ENCODE measurements around the gene RNF215.
"Not testable (repeated sequence)": the region's sequence is repeated elsewhere in the genome, so short reads cannot be mapped to it uniquely, and the experiment has no call there.

Gene RNF215

DNA sequence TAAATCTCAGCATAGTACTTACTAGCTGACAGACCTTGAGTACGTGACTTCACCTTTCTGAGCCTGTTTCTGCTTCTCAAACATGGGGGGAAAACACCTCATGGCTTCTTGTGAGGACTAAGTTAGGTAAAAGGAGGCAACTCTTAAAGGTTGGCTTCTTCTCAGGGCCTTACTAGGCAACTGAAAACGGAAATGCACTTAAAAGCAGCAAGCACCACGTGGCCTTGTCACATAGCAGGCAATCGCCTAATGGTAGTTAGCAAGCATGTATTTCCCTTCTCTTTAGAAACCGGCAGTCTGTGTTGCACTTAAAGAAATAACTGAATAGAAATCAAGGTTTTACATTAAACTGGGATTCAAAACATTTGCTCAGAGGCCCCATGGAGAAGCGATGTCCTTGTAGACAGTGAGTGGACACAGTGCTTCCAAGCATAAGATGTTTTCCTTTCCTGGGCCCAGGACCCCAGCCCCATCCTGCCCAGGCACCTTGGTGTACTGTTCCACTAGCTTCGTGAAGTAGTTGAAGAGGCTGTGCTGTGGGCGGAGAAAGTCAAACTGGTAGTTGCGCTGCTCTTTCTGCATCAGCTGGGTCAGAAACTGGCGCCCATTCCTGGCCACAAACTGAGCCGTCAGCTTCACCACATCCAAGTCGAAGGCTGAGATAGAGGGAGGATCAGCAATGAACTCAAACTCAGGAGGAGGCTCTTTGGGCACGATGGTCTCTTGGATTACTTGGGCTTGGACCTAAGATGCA is 42.6 kb downstream of the RNF215 start:
- Histone ChIP-seq H3K9ac (ENCODE audit: low read length) (no peak overlapping the region), H3K9me3 (ENCODE audit: insufficient read depth, low read length) (no peaks in the 10 kb centered on the region), H3K27ac (ENCODE audit: low read depth, low read length) (no peak overlapping the region), H3K36me3 (ENCODE audit: low read length) (peaks cover 38% of the 10 kb centered on the region), H3K9me2 (replicated peaks; ENCODE audit: insufficient read depth, low read length) (no peaks in the 10 kb centered on the region), H3K4me2 (ENCODE audit: low read depth, low read length, poor library complexity, severe bottlenecking) (no peak overlapping the region), H3F3A (ENCODE audit: insufficient read depth) (no peaks in the 10 kb centered on the region), H3K4me3 (ENCODE audit: insufficient read depth, low read length, poor library complexity, severe bottlenecking) (no peak overlapping the region), H2AFZ (ENCODE audit: low read depth, low read length, severe bottlenecking) (no peak overlapping the region), H3K27me3 (ENCODE audit: low read length) (no peaks in the 10 kb centered on the region), H4K20me1 (ENCODE audit: low read depth, low read length) (0 out of 2 replicates have a peak, but pooled peaks cover 4% of the 10 kb centered on the region), H3K79me2 (ENCODE audit: insufficient read depth, low read length) (peaks cover 17% of the 10 kb centered on the region)
- TF ChIP-seq EZH2phosphoT487 (conservative IDR thresholded peaks at IDR 0.05; ENCODE audit: low read length) (no peak), CTCF (IDR thresholded peaks at IDR 0.05; ENCODE audit: insufficient read depth, low read length, poor library complexity, severe bottlenecking) (no peak)

GRCh38 chr22:30340911-30341685 is 46.1 kb downstream of the RNF215 start:
- no peak overlapping the region for H3K9ac ChIP-seq (ENCODE audit: low read length)
- no peaks in the 10 kb centered on the region for H3K9me2 ChIP-seq (replicated peaks; ENCODE audit: insufficient read depth, low read length)
- H3K79me2 ChIP-seq (ENCODE audit: insufficient read depth, low read length) = no peaks in the 10 kb centered on the region; the same call in 1 of the 2 replicates
- H3K27me3 ChIP-seq (ENCODE audit: low read length) = no peaks in the 10 kb centered on the region
- no peak overlapping the region for H3K4me3 ChIP-seq (ENCODE audit: insufficient read depth, low read length, poor library complexity, severe bottlenecking)
- TF ChIP-seq EZH2phosphoT487 (conservative IDR thresholded peaks at IDR 0.05; ENCODE audit: low read length) = no peak
- no peak for TF ChIP-seq CTCF (IDR thresholded peaks at IDR 0.05; ENCODE audit: insufficient read depth, low read length, poor library complexity, severe bottlenecking)
- H2AFZ ChIP-seq (ENCODE audit: low read depth, low read length, severe bottlenecking) = no peak overlapping the region
- no peak overlapping the region for H3K4me2 ChIP-seq (ENCODE audit: low read depth, low read length, poor library complexity, severe bottlenecking)
- H4K20me1 ChIP-seq (ENCODE audit: low read depth, low read length) = no peaks in the 10 kb centered on the region
- no peak overlapping the region for H3K27ac ChIP-seq (ENCODE audit: low read depth, low read length)
- H3F3A ChIP-seq (ENCODE audit: insufficient read depth) = no peaks in the 10 kb centered on the region
- no peaks in the 10 kb centered on the region for H3K9me3 ChIP-seq (ENCODE audit: insufficient read depth, low read length)
- H3K36me3 ChIP-seq (ENCODE audit: low read length) = peaks cover 36% of the 10 kb centered on the region

GRCh38 chr22:30338802-30339201 is 48.4 kb downstream of the RNF215 start:
- Histone ChIP-seq H2AFZ (ENCODE audit: low read depth, low read length, severe bottlenecking) (no peak overlapping the region), H3K27ac (ENCODE audit: low read depth, low read length) (no peak overlapping the region), H3K79me2 (ENCODE audit: insufficient read depth, low read length) (no peaks in the 10 kb centered on the region), H3K9me2 (replicated peaks; ENCODE audit: insufficient read depth, low read length) (no peaks in the 10 kb centered on the region), H3K4me3 (ENCODE audit: insufficient read depth, low read length, poor library complexity, severe bottlenecking) (no peak overlapping the region), H3K9ac (ENCODE audit: low read length) (no peak overlapping the region), H3K36me3 (ENCODE audit: low read length) (peaks cover 18% of the 10 kb centered on the region; the same call in 1 of the 2 replicates), H4K20me1 (ENCODE audit: low read depth, low read length) (no peaks in the 10 kb centered on the region), H3F3A (ENCODE audit: insufficient read depth) (no peaks in the 10 kb centered on the region), H3K4me2 (ENCODE audit: low read depth, low read length, poor library complexity, severe bottlenecking) (no peak overlapping the region), H3K27me3 (ENCODE audit: low read length) (no peaks in the 10 kb centered on the region), H3K9me3 (ENCODE audit: insufficient read depth, low read length) (no peaks in the 10 kb centered on the region)
- TF ChIP-seq EZH2phosphoT487 (conservative IDR thresholded peaks at IDR 0.05; ENCODE audit: low read length) (no peak), CTCF (IDR thresholded peaks at IDR 0.05; ENCODE audit: insufficient read depth, low read length, poor library complexity, severe bottlenecking) (no peak)

DNA sequence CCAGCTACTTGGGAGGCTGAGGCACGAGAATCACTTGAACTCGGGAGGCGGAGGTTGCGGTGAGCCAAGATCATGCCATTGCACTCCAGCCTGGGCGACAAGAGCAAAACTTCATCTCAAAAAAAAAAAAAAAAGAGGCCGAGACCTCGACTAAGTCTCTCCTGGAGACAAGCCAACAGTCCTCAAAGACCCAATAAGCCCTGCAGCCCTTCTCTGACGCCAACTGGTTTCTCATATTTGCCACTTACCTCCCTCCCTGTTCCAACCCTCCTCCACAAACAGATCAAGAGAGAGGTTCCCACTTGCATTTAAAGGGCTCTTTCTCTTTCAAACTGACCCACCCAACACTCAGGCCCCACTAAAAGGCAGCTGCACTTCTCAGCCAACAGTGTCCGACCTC is 48.9 kb downstream of the RNF215 start:
- not testable (repeated sequence) for H3K9ac ChIP-seq (ENCODE audit: low read length); H4K20me1 ChIP-seq (ENCODE audit: low read depth, low read length); H3F3A ChIP-seq (ENCODE audit: insufficient read depth); H3K27ac ChIP-seq (ENCODE audit: low read depth, low read length); H2AFZ ChIP-seq (ENCODE audit: low read depth, low read length, severe bottlenecking); H3K79me2 ChIP-seq (ENCODE audit: insufficient read depth, low read length); H3K9me2 ChIP-seq (replicated peaks; ENCODE audit: insufficient read depth, low read length); H3K9me3 ChIP-seq (ENCODE audit: insufficient read depth, low read length); H3K4me3 ChIP-seq (ENCODE audit: insufficient read depth, low read length, poor library complexity, severe bottlenecking); H3K27me3 ChIP-seq (ENCODE audit: low read length); H3K4me2 ChIP-seq (ENCODE audit: low read depth, low read length, poor library complexity, severe bottlenecking)
- peaks cover 14% of the 10 kb centered on the region; the same call in 1 of the 2 replicates for H3K36me3 ChIP-seq (ENCODE audit: low read length)

Data from SU-DHL-6 (cell line).